Neuronal stem cell (in vitro differentiated cells): Measurements from ENCODE around the gene PEX14.

ENCODE experiments used
- DNase-seq: peaks from one replicate; pipeline ENCODE4 v3.0.0-alpha.2; 2013; ENCODE audit warnings: low spot score
- H2AFZ ChIP-seq: one replicate; pipeline ENCODE4 v1.6.1; 2013; ENCODE audit warnings: mild to moderate bottlenecking, low read length, inconsistent platforms
- H2AK5ac ChIP-seq: 2 replicates; pipeline ENCODE4 v1.6.1; 2013; ENCODE audit warnings: low read depth, mild to moderate bottlenecking, inconsistent platforms, low read length, moderate library complexity, mixed read lengths
- H2BK120ac ChIP-seq: 2 replicates; pipeline ENCODE4 v1.6.1; 2013; ENCODE audit warnings: low read depth, mild to moderate bottlenecking, inconsistent platforms, low read length, moderate library complexity, mixed read lengths
- H2BK12ac ChIP-seq: one replicate; pipeline ENCODE4 v1.6.1; 2013; ENCODE audit warnings: low read length, inconsistent platforms
- H2BK15ac ChIP-seq: 2 replicates; pipeline ENCODE4 v1.6.1; 2013; ENCODE audit warnings: mild to moderate bottlenecking, low read length, inconsistent platforms, mixed read lengths
- H2BK5ac ChIP-seq: one replicate; pipeline ENCODE4 v1.6.1; 2013; ENCODE audit warnings: inconsistent platforms, mild to moderate bottlenecking, low read length, moderate library complexity
- H3K14ac ChIP-seq: one replicate; pipeline ENCODE4 v1.6.1; 2013; ENCODE audit warnings: low read length, inconsistent platforms
- H3K18ac ChIP-seq: 2 replicates; pipeline ENCODE4 v1.6.1; 2013; ENCODE audit warnings: low read length, inconsistent platforms
- H3K23ac ChIP-seq: 2 replicates; pipeline ENCODE4 v1.6.1; 2013; ENCODE audit warnings: low read depth, mild to moderate bottlenecking, mixed read lengths, low read length, inconsistent platforms; ENCODE audit not compliant: poor library complexity
- H3K27ac ChIP-seq: replicated peaks from 3 replicates; pipeline ENCODE4 v1.5.1; 2013; ENCODE audit warnings: low read length, inconsistent platforms
- H3K27me3 ChIP-seq, 3 experiments: 2 replicates each; pipeline ENCODE4 v1.6.1; 2013; ENCODE audit warnings: low read length in 3 of 3, mild to moderate bottlenecking in 2 of 3, inconsistent platforms in 1 of 3, low read depth in 1 of 3, mixed read lengths in 1 of 3, moderate library complexity in 1 of 3; ENCODE audit not compliant: control insufficient read depth in 3 of 3, insufficient read depth in 3 of 3
- H3K36me3 ChIP-seq, 2 donors: replicated peaks in 1 of 2; 2 replicates each; pipeline ENCODE4 v1.6.1; 2013; ENCODE audit warnings: low read length in 2 of 2; ENCODE audit not compliant: control insufficient read depth in 2 of 2, insufficient read depth in 2 of 2
- H3K4ac ChIP-seq: 2 replicates; pipeline ENCODE4 v1.6.1; 2013; ENCODE audit warnings: inconsistent platforms, mild to moderate bottlenecking, low read length, moderate library complexity
- H3K4me1 ChIP-seq, 2 donors: 1 replicate in 1 of 2; 2 replicates in 1 of 2; pipeline ENCODE4 v1.6.1; 2013; ENCODE audit warnings: low read length in 2 of 2, low read depth in 1 of 2; ENCODE audit not compliant: control insufficient read depth in 2 of 2, insufficient read depth in 1 of 2
- H3K4me2 ChIP-seq: one replicate; pipeline ENCODE4 v1.6.1; 2013; ENCODE audit warnings: mild to moderate bottlenecking, low read length, inconsistent platforms; ENCODE audit not compliant: insufficient read depth, poor library complexity, severe bottlenecking
- H3K4me3 ChIP-seq, 2 donors: 2 replicates each; pipeline ENCODE4 v1.5.1; 2013; ENCODE audit warnings: low read length in 2 of 2, mild to moderate bottlenecking in 2 of 2, inconsistent platforms in 1 of 2, moderate library complexity in 1 of 2
- H3K79me1 ChIP-seq: one replicate; pipeline ENCODE4 v1.6.1; 2013; ENCODE audit warnings: low read depth, mild to moderate bottlenecking, inconsistent platforms, low read length, moderate library complexity
- H3K9ac ChIP-seq: one replicate; pipeline ENCODE4 v1.6.1; 2013; ENCODE audit warnings: mild to moderate bottlenecking, low read depth, low read length, inconsistent platforms; ENCODE audit not compliant: poor library complexity
- H3K9me3 ChIP-seq, 2 donors: replicated peaks in 1 of 2; 2 replicates each; pipeline versions ENCODE3 to v1.6.1; 2013; ENCODE audit warnings: low read length in 2 of 2, mild to moderate bottlenecking in 2 of 2, inconsistent platforms in 1 of 2, low read depth in 1 of 2, mixed read lengths in 1 of 2, moderate library complexity in 1 of 2; ENCODE audit not compliant: control insufficient read depth in 2 of 2, insufficient read depth in 1 of 2
- H4K8ac ChIP-seq: one replicate; pipeline ENCODE4 v1.6.1; 2013; ENCODE audit warnings: low read depth, mild to moderate bottlenecking, inconsistent platforms, low read length, moderate library complexity
- H4K91ac ChIP-seq: one replicate; pipeline ENCODE4 v1.6.1; 2013; ENCODE audit warnings: low read length, low read depth, mild to moderate bottlenecking, inconsistent platforms; ENCODE audit not compliant: poor library complexity
- WGBS, 2 donors: extraction: QIAGEN DNeasy Blood & Tissue Kit; methylation state at CpG; one replicate each; pipeline ENCODE4 v1.1.7; 2013; ENCODE audit warnings: missing lambda C conversion rate in 2 of 2, mixed read lengths in 1 of 2; ENCODE audit not compliant: insufficient read length in 2 of 2, insufficient replicate concordance in 1 of 2; ENCODE audit errors: extremely low coverage in 2 of 2; 5-methylcytosine and 5-hydroxymethylcytosine counted together

PEX14 gene

GRCh38 chr1:10514490-10515235, 39.9 kb downstream of the PEX14 start:
- Histone ChIP-seq H2AK5ac (no peak overlapping the region), H2BK12ac (no peak overlapping the region), H3K9ac (no peak overlapping the region), H3K79me1 (peaks cover 5% of the 10 kb centered on the region), H3K14ac (no peak overlapping the region), H3K9me3 (no peaks in the 10 kb centered on the region), H3K23ac (no peak overlapping the region), H3K4me3 (no peak overlapping the region), H4K91ac (no peak overlapping the region), H3K27me3 (no peaks in the 10 kb centered on the region), H2BK120ac (no peak overlapping the region), H3K27ac (no peak overlapping the region), H3K18ac (no peak overlapping the region), H3K4ac (no peak overlapping the region), H2BK5ac (no peak overlapping the region), H3K4me1 (peaks cover 20 to 32% of the 10 kb centered on the region in 2 donors), H3K36me3 (peaks cover 0 to 4% of the 10 kb centered on the region in 2 donors), H4K8ac (no peak overlapping the region), H2BK15ac (no peak overlapping the region), H2AFZ (no peak overlapping the region), H3K4me2 (no peak overlapping the region)
- WGBS, 2 donors = no CpG with 5 or more reads among the region's 8 CpGs
- DNase-seq = no peak

GRCh38 chr1:10515301-10515975, 40.7 kb downstream of the PEX14 start:
- Histone ChIP-seq H3K4me2 (no peak overlapping the region), H4K91ac (no peak overlapping the region), H2BK15ac (no peak overlapping the region), H3K9ac (no peak overlapping the region), H3K14ac (no peak overlapping the region), H3K23ac (no peak overlapping the region), H3K36me3 (peaks cover 0 to 4% of the 10 kb centered on the region in 2 donors), H3K27me3 (no peaks in the 10 kb centered on the region), H2AFZ (no peak overlapping the region), H4K8ac (no peak overlapping the region), H3K4me1 (peaks cover 19 to 27% of the 10 kb centered on the region in 2 donors), H3K18ac (no peak overlapping the region), H2BK5ac (no peak overlapping the region), H3K4me3 (no peak overlapping the region), H3K79me1 (peaks cover 4% of the 10 kb centered on the region), H2AK5ac (no peak overlapping the region), H3K9me3 (no peaks in the 10 kb centered on the region), H2BK120ac (no peak overlapping the region), H3K4ac (no peak overlapping the region), H3K27ac (no peak overlapping the region), H2BK12ac (no peak overlapping the region)
- WGBS, 2 donors = no CpG with 5 or more reads among the region's 10 CpGs
- DNase-seq = no peak

GRCh38 chr1:10515976-10516750, 41.4 kb downstream of the PEX14 start:
- H2BK12ac ChIP-seq = no peak overlapping the region
- H3K4me2 ChIP-seq = no peak overlapping the region
- no peak overlapping the region for H2BK120ac ChIP-seq
- peaks cover 0 to 4% of the 10 kb centered on the region in 2 donors for H3K36me3 ChIP-seq
- no peak overlapping the region for H3K14ac ChIP-seq
- H2BK15ac ChIP-seq = no peak overlapping the region
- H4K91ac ChIP-seq = no peak overlapping the region
- H3K9me3 ChIP-seq = no peaks in the 10 kb centered on the region
- peaks cover 3% of the 10 kb centered on the region for H3K79me1 ChIP-seq
- H2BK5ac ChIP-seq = no peak overlapping the region
- H3K4ac ChIP-seq = no peak overlapping the region
- H3K23ac ChIP-seq = no peak overlapping the region
- H3K18ac ChIP-seq = no peak overlapping the region
- no CpG with 5 or more reads among the region's 6 CpGs for WGBS, 2 donors
- H3K27ac ChIP-seq = no peak overlapping the region
- H3K4me3 ChIP-seq = no peak overlapping the region
- H3K27me3 ChIP-seq = no peaks in the 10 kb centered on the region
- H4K8ac ChIP-seq = no peak overlapping the region
- H2AK5ac ChIP-seq = no peak overlapping the region
- peaks cover 12 to 25% of the 10 kb centered on the region in 2 donors for H3K4me1 ChIP-seq
- DNase-seq = no peak
- no peak overlapping the region for H2AFZ ChIP-seq
- H3K9ac ChIP-seq = no peak overlapping the region
